ENCODE results near the gene TUFT1.

Gene TUFT1

DNA sequence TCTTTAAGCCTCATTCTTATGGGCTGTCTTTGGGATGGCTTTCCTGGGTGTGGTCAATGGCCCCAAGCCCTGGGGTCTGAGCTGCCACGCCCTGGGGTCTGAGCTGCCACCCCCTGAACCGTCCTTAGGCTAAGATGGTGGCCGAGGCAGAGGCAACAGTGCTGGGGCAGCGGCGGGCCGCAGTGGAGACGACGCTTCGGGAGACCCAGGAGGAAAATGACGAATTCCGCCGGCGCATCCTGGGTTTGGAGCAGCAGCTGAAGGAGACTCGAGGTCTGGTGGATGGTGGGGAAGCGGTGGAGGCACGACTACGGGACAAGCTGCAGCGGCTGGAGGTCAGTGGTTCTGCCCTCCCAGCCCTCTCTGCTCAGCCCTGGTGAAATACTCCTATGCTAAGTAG lies 10.3 kb upstream of the TUFT1 start:
- H3K27ac ChIP-seq (ENCODE audit: low read length): no peak overlapping the region
- H3K4me3 ChIP-seq (ENCODE audit: low read length): no peak overlapping the region
- H3K36me3 ChIP-seq (ENCODE audit: insufficient read depth, low read depth, low read length): peaks cover 70% of the 10 kb centered on the region
- H3K27me3 ChIP-seq (ENCODE audit: insufficient read depth, low read length): no peaks in the 10 kb centered on the region
- H3K4me1 ChIP-seq (ENCODE audit: insufficient read depth, low read length): peaks cover 3% of the 10 kb centered on the region; the same call in 1 of the 2 replicates
- no peaks in the 10 kb centered on the region for H3K9me3 ChIP-seq (ENCODE audit: insufficient read depth, low read depth, low read length)
- no peak overlapping the region for H3K9ac ChIP-seq (ENCODE audit: low read depth, low read length)

GRCh38 chr1:151530461-151530860 lies 9.6 kb upstream of the TUFT1 start:
- H3K27me3 ChIP-seq (ENCODE audit: insufficient read depth, low read length): no peaks in the 10 kb centered on the region
- H3K9ac ChIP-seq (ENCODE audit: low read depth, low read length): no peak overlapping the region
- no peak overlapping the region for H3K27ac ChIP-seq (ENCODE audit: low read length)
- H3K4me3 ChIP-seq (ENCODE audit: low read length): no peak overlapping the region
- H3K9me3 ChIP-seq (ENCODE audit: insufficient read depth, low read depth, low read length): no peaks in the 10 kb centered on the region
- H3K36me3 ChIP-seq (ENCODE audit: insufficient read depth, low read depth, low read length): peaks cover 70% of the 10 kb centered on the region
- peaks cover 3% of the 10 kb centered on the region; the same call in 1 of the 2 replicates for H3K4me1 ChIP-seq (ENCODE audit: insufficient read depth, low read length)

GRCh38 chr1:151533870-151534269 lies 6.2 kb upstream of the TUFT1 start:
- Histone ChIP-seq H3K4me1 (ENCODE audit: insufficient read depth, low read length) (no peaks in the 10 kb centered on the region), H3K36me3 (ENCODE audit: insufficient read depth, low read depth, low read length) (peaks cover 84% of the 10 kb centered on the region), H3K27me3 (ENCODE audit: insufficient read depth, low read length) (no peaks in the 10 kb centered on the region), H3K4me3 (ENCODE audit: low read length) (no peak overlapping the region), H3K27ac (ENCODE audit: low read length) (no peak overlapping the region), H3K9me3 (ENCODE audit: insufficient read depth, low read depth, low read length) (no peaks in the 10 kb centered on the region), H3K9ac (ENCODE audit: low read depth, low read length) (no peak overlapping the region)

GRCh38 chr1:151534662-151535278 lies 5.3 kb upstream of the TUFT1 start:
- Histone ChIP-seq H3K27me3 (ENCODE audit: insufficient read depth, low read length) (no peaks in the 10 kb centered on the region), H3K9ac (ENCODE audit: low read depth, low read length) (no peak overlapping the region), H3K36me3 (ENCODE audit: insufficient read depth, low read depth, low read length) (peaks cover 75% of the 10 kb centered on the region), H3K9me3 (ENCODE audit: insufficient read depth, low read depth, low read length) (no peaks in the 10 kb centered on the region), H3K4me3 (ENCODE audit: low read length) (no peak overlapping the region), H3K27ac (ENCODE audit: low read length) (no peak overlapping the region), H3K4me1 (ENCODE audit: insufficient read depth, low read length) (peaks cover 7% of the 10 kb centered on the region; the same call in 1 of the 2 replicates)

DNA sequence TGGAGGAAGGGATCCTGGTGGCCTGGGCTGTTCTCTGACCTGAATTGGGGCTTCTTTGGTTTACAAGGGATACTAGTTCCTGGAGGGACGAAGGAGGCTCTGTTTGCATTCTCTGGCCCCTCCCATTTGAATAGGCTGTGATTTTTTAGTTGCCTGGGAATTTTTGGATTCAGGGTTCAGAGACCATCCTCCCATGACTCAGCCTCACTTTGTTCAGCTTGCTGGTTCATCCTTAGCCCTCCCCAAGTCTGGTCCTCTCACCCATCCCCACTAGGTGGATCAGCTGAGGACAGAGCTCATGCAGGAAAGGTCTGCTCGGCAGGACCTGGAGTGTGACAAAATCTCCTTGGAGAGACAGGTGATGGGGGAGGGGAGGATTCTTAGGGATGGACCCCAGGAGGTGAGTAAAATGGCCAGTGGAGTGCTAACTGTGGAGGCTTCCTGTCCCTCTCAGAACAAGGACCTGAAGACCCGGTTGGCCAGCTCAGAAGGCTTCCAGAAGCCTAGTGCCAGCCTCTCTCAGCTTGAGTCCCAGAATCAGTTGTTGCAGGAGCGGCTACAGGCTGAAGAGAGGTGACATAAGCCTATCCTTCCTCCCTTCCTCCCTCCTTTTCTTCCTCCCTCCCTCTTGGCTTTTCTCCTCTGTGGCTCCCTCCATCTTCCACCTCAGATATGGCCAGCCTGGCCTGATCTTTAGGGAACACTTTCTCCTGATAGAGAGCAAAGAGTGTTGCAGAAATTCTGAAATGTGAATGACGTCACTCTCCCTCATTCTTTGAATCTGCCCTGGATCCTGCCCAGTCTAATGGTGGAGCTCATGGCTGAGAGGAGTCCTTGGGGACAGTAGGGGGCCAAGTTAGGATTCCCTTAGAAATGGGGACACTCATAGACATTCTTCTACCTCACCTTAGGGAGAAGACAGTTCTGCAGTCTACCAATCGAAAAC lies 4.5 kb upstream of the TUFT1 start:
- Histone ChIP-seq H3K27ac (ENCODE audit: low read length) (no peak overlapping the region), H3K36me3 (ENCODE audit: insufficient read depth, low read depth, low read length) (peaks cover 67% of the 10 kb centered on the region), H3K4me1 (ENCODE audit: insufficient read depth, low read length) (peaks cover 8% of the 10 kb centered on the region; the same call in 1 of the 2 replicates), H3K9me3 (ENCODE audit: insufficient read depth, low read depth, low read length) (no peaks in the 10 kb centered on the region), H3K9ac (ENCODE audit: low read depth, low read length) (no peak overlapping the region), H3K27me3 (ENCODE audit: insufficient read depth, low read length) (no peaks in the 10 kb centered on the region), H3K4me3 (ENCODE audit: low read length) (no peak overlapping the region)

GRCh38 chr1:151536499-151536898 lies 3.6 kb upstream of the TUFT1 start:
- no peaks in the 10 kb centered on the region for H3K9me3 ChIP-seq (ENCODE audit: insufficient read depth, low read depth, low read length)
- peaks cover 4% of the 10 kb centered on the region; the same call in 1 of the 2 replicates for H3K27me3 ChIP-seq (ENCODE audit: insufficient read depth, low read length)
- H3K4me1 ChIP-seq (ENCODE audit: insufficient read depth, low read length): peaks cover 13% of the 10 kb centered on the region; the same call in 1 of the 2 replicates
- no peak overlapping the region for H3K4me3 ChIP-seq (ENCODE audit: low read length)
- no peak overlapping the region for H3K27ac ChIP-seq (ENCODE audit: low read length)
- H3K36me3 ChIP-seq (ENCODE audit: insufficient read depth, low read depth, low read length): peaks cover 58% of the 10 kb centered on the region
- no peak overlapping the region for H3K9ac ChIP-seq (ENCODE audit: low read depth, low read length)

GRCh38 chr1:151537112-151537511 lies 3.0 kb upstream of the TUFT1 start:
- Histone ChIP-seq H3K4me1 (ENCODE audit: insufficient read depth, low read length) (peaks cover 16% of the 10 kb centered on the region; the same call in 1 of the 2 replicates), H3K27me3 (ENCODE audit: insufficient read depth, low read length) (peaks cover 7% of the 10 kb centered on the region; the same call in 1 of the 2 replicates), H3K36me3 (ENCODE audit: insufficient read depth, low read depth, low read length) (peaks cover 52% of the 10 kb centered on the region), H3K27ac (ENCODE audit: low read length) (no peak overlapping the region), H3K4me3 (ENCODE audit: low read length) (no peak overlapping the region), H3K9ac (ENCODE audit: low read depth, low read length) (no peak overlapping the region), H3K9me3 (ENCODE audit: insufficient read depth, low read depth, low read length) (no peaks in the 10 kb centered on the region)

DNA sequence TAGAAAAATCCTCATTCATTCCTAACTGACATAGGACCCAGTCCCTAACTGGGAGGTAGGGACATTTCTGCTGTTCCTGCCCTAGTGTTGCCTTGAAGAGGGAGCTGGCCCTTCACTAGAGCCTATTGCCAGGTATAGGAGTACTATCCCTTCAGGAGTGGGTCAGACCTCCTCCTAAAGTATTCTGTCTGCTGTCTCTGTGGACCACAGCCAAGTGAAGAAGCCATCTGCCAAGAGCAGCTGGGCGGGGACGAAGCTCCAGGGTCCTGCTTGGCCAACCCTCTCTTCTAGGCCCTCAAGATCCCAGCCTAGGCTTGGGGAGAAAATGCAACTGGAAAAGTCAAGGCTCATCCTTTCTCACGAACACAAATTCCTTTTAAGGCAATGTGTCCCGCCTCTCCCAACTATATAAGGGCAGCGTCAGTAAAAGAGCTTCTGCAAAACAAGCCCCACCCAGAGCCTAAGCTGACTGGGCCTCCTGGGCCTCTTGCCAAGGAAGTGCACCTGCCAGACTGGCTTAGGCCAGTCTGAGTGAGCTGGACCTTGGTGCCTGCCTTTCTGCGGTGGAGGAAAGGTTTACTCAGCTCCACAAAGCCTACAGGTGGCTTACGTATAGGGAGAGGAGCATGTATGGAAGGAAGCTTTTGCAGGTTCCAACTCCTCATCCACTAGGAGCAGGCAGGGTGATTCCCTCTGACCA lies 638 bp upstream of the TUFT1 start:
- Histone ChIP-seq H3K4me3 (ENCODE audit: low read length) (peak overlapping the region; percentile 99), H3K4me1 (ENCODE audit: insufficient read depth, low read length) (peaks cover 16% of the 10 kb centered on the region; the same call in 1 of the 2 replicates), H3K27me3 (ENCODE audit: insufficient read depth, low read length) (peaks cover 7% of the 10 kb centered on the region; the same call in 1 of the 2 replicates), H3K36me3 (ENCODE audit: insufficient read depth, low read depth, low read length) (peaks cover 36% of the 10 kb centered on the region), H3K27ac (ENCODE audit: low read length) (peak overlapping the region; percentile 70), H3K9ac (ENCODE audit: low read depth, low read length) (peak overlapping the region; percentile 89; the same call in 1 of the 2 replicates), H3K9me3 (ENCODE audit: insufficient read depth, low read depth, low read length) (no peaks in the 10 kb centered on the region)

GRCh38 chr1:151540982-151541377 lies 871 bp downstream of the TUFT1 start:
- H3K27ac ChIP-seq (ENCODE audit: low read length): no peak overlapping the region

DNA sequence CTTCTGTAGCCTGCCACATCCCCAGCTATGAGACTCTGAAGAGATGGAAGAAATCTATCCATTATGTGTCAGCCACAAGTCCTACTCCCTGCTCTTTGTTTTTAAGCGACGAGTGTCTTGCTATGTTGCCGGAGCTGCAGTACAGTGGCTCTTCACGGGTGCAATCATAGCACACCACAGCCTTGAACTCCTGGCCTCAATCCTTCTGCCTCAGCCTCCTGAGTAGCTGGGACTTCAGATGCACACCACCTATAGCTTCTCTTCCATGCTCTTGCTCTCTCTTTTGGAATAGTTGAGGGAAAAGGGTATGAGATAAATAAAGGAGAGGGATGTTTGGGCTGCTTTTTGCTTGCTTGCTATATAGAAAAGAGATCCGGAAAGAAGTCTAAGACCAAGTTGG lies 1.6 kb downstream of the TUFT1 start:
- H3K27me3 ChIP-seq (ENCODE audit: insufficient read depth, low read length): peaks cover 7% of the 10 kb centered on the region; the same call in 1 of the 2 replicates
- peak overlapping the region; percentile 99 for H3K4me3 ChIP-seq (ENCODE audit: low read length)
- no peak overlapping the region for H3K27ac ChIP-seq (ENCODE audit: low read length)
- H3K9ac ChIP-seq (ENCODE audit: low read depth, low read length): no peak overlapping the region; the same call in 1 of the 2 replicates
- no peaks in the 10 kb centered on the region for H3K9me3 ChIP-seq (ENCODE audit: insufficient read depth, low read depth, low read length)
- H3K36me3 ChIP-seq (ENCODE audit: insufficient read depth, low read depth, low read length): peaks cover 16% of the 10 kb centered on the region
- peaks cover 17% of the 10 kb centered on the region; the same call in 1 of the 2 replicates for H3K4me1 ChIP-seq (ENCODE audit: insufficient read depth, low read length)

More at GRCh38 chr1:151540982-151541377, 871 bp downstream of the TUFT1 start:
- peak overlapping the region; percentile 89; the same call in 1 of the 2 replicates for H3K9ac ChIP-seq (ENCODE audit: low read depth, low read length)
- H3K4me3 ChIP-seq (ENCODE audit: low read length): peak overlapping the region; percentile 99
- no peaks in the 10 kb centered on the region for H3K9me3 ChIP-seq (ENCODE audit: insufficient read depth, low read depth, low read length)
- H3K36me3 ChIP-seq (ENCODE audit: insufficient read depth, low read depth, low read length): peaks cover 23% of the 10 kb centered on the region
- H3K4me1 ChIP-seq (ENCODE audit: insufficient read depth, low read length): peaks cover 16% of the 10 kb centered on the region; the same call in 1 of the 2 replicates
- H3K27me3 ChIP-seq (ENCODE audit: insufficient read depth, low read length): peaks cover 7% of the 10 kb centered on the region; the same call in 1 of the 2 replicates

DNA sequence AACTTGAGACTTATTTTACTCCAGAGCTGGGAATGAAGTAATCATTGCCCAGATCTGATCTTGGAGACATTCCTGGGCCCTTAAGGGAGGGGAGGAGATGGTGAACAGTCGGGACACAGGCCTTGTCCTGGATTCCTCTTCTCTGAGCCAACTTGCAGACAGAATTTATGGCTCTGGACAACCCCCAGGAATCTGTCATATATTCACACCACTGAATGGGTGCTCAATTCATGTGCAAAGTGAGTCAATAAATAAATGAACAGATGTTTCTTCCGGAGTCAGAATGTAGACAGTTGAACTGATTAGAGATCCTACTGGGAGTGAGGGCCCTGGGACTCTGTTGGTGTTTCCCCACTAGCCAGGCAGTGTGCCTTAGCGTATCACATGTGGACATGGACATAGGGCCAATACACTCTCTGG lies 2.6 kb downstream of the TUFT1 start:
- Histone ChIP-seq H3K4me3 (ENCODE audit: low read length) (no peak overlapping the region), H3K9me3 (ENCODE audit: insufficient read depth, low read depth, low read length) (no peaks in the 10 kb centered on the region), H3K9ac (ENCODE audit: low read depth, low read length) (no peak overlapping the region), H3K36me3 (ENCODE audit: insufficient read depth, low read depth, low read length) (peaks cover 6% of the 10 kb centered on the region; the same call in 1 of the 2 replicates), H3K27ac (ENCODE audit: low read length) (no peak overlapping the region), H3K27me3 (ENCODE audit: insufficient read depth, low read length) (peaks cover 7% of the 10 kb centered on the region; the same call in 1 of the 2 replicates), H3K4me1 (ENCODE audit: insufficient read depth, low read length) (peaks cover 26% of the 10 kb centered on the region)
